ENCODE data around the gene COL9A3. TPM values are rescaled to one million over a fixed set of nuclear protein-coding genes. Genes with fewer than 3 reads are reported as not detected.

COL9A3 gene
- total and polyA plus RNA-seq, 2 donors from 2014 or later, result 2.3 to 4.3 TPM

GRCh38 chr20:62825986-62826645 is 9.3 kb downstream of the COL9A3 start:
- Histone ChIP-seq H3K36me3 (ENCODE audit: control insufficient read depth in 2 of 3, insufficient read depth in 3 of 3, low read length in 3 of 3) (no peaks in the 10 kb centered on the region), H3K27me3 (ENCODE audit: control insufficient read depth, insufficient read depth, low read length) (no peaks in the 10 kb centered on the region), H3K9ac (ENCODE audit: low read length in 3 of 3) (no peak overlapping the region), H3K4me1 (ENCODE audit: control insufficient read depth in 2 of 3, insufficient read depth in 2 of 3, low read depth in 1 of 3, low read length in 3 of 3) (peaks cover 0 to 5% (median 0%) of the 10 kb centered on the region in 3 donors), H3K27ac (ENCODE audit: low read depth in 2 of 2, low read length in 2 of 2) (no peak overlapping the region), H3K4me3 (ENCODE audit: low read length in 3 of 3) (no peak overlapping the region), H3K9me3 (ENCODE audit: control insufficient read depth in 2 of 3, insufficient read depth in 1 of 3, low read length in 3 of 3) (no peaks in the 10 kb centered on the region)
- TF ChIP-seq CTCF (IDR thresholded peaks at IDR 0.05; ENCODE audit: borderline replicate concordance, extremely low read depth, insufficient read depth), result no peak
- peak in 2 of 5 donors; percentile 69 to 71 for DNase-seq
- intact Hi-C loops (cut with DNase I), result no loop called here
- FAIRE-seq, result no peak

- intact Hi-C loops (cut with DNase I), result no loop called here
- TF ChIP-seq CTCF (IDR thresholded peaks at IDR 0.05; ENCODE audit: borderline replicate concordance, extremely low read depth, insufficient read depth), result no peak
- no peak overlapping the region for H3K4me3 ChIP-seq (ENCODE audit: low read length in 3 of 3)
- H3K36me3 ChIP-seq (ENCODE audit: control insufficient read depth in 2 of 3, insufficient read depth in 3 of 3, low read length in 3 of 3), result no peaks in the 10 kb centered on the region
- H3K27ac ChIP-seq (ENCODE audit: low read depth in 2 of 2, low read length in 2 of 2), result no peak overlapping the region
- FAIRE-seq (no peak), DNase-seq (peak in 2 of 5 donors; percentile 52 to 74)
- H3K9ac ChIP-seq (ENCODE audit: low read length in 3 of 3), result no peak overlapping the region
- H3K4me1 ChIP-seq (ENCODE audit: control insufficient read depth in 2 of 3, insufficient read depth in 2 of 3, low read depth in 1 of 3, low read length in 3 of 3), result peaks cover 0 to 5% (median 0%) of the 10 kb centered on the region in 3 donors
- H3K27me3 ChIP-seq (ENCODE audit: control insufficient read depth, insufficient read depth, low read length), result no peaks in the 10 kb centered on the region
- no peaks in the 10 kb centered on the region for H3K9me3 ChIP-seq (ENCODE audit: control insufficient read depth in 2 of 3, insufficient read depth in 1 of 3, low read length in 3 of 3)
These were observed 9.9 kb downstream of the COL9A3 start for GRCh38 chr20:62826646-62827310.

GRCh38 chr20:62827311-62828038 is 10.6 kb downstream of the COL9A3 start:
- TF ChIP-seq CTCF (IDR thresholded peaks at IDR 0.05; ENCODE audit: borderline replicate concordance, extremely low read depth, insufficient read depth), result no peak
- Histone ChIP-seq H3K4me1 (ENCODE audit: control insufficient read depth in 2 of 3, insufficient read depth in 2 of 3, low read depth in 1 of 3, low read length in 3 of 3) (peaks cover 0 to 7% (median 5%) of the 10 kb centered on the region in 3 donors), H3K9ac (ENCODE audit: low read length in 3 of 3) (no peak overlapping the region), H3K9me3 (ENCODE audit: control insufficient read depth in 2 of 3, insufficient read depth in 1 of 3, low read length in 3 of 3) (no peaks in the 10 kb centered on the region), H3K27me3 (ENCODE audit: control insufficient read depth, insufficient read depth, low read length) (no peaks in the 10 kb centered on the region), H3K36me3 (ENCODE audit: control insufficient read depth in 2 of 3, insufficient read depth in 3 of 3, low read length in 3 of 3) (no peaks in the 10 kb centered on the region), H3K27ac (ENCODE audit: low read depth in 2 of 2, low read length in 2 of 2) (no peak overlapping the region), H3K4me3 (ENCODE audit: low read length in 3 of 3) (no peak overlapping the region)
- DNase-seq (peak in 4 of 5 donors; percentile 45 to 78 (median 69)), FAIRE-seq (no peak)
- intact Hi-C loops (cut with DNase I), result no loop called here

Measured in kidney (tissue), 14 donors.